GM19239 (cell line): Measurements from ENCODE around the gene ABCB7.
"Not testable (repeated sequence)": the region's sequence is repeated elsewhere in the genome, so short reads cannot be mapped to it uniquely, and the experiment has no call there.

ENCODE experiments used
- DNase-seq: peaks from one replicate; pipeline ENCODE4 v3.0.0; 2011; ENCODE audit warnings: low spot score; ENCODE audit not compliant: insufficient read length
- FAIRE-seq: peaks from 2 replicates; lab custom pipeline; 2011; peaks lifted over from hg19 to GRCh38; lab: Jason Lieb, UNC

Gene ABCB7

DNA sequence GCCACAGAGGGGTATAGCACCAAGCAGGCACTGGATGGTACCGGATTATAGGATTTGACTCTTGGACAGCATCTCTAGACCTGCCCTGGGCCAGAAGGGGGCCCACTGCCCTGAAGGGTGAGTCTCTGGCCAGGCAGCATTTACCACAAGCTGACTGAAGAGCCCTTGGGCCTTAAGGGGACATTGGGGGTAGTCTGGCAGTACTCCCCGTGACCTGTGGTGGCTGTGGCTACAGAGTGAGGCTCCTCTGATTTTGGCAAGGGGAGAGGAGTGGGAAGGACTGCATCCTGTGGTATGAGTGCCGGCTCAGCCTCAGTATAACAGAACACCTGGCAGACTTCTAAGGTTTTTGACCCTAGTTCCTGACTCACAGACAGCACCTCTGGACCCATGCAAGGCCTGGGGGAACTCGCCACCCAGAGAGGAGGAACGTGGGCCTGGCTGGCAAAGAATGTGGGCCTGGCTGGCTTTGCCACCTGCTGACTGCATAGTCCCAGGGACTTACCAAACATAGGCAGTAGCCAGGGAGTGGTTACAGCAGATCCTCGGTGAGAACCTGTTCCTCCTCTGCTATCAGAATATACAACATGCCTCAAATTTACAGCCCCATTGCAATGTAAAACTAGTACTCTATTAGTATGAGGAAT is 48.1 kb downstream of the ABCB7 start:
- DNase-seq (no peak), FAIRE-seq (no peak)

DNA sequence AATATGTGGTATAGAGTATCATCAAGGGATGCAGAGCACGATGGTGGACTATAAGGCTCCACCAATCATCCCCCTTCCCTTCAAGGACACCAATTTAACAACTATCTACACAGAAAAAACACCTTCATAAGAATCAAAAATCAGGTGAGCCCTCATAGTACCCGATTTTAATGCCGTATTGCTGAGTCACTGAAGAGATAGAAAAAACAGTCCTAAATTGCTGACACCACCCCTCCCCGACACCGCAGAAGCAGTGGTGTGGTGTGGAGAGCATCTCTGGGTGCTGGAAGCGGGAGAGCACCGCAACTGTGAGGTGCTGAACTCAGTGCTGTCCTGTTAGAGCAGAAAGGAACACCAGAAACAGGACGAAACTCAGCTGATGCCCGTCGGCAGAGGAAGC is 49.3 kb downstream of the ABCB7 start:
- FAIRE-seq (no peak), DNase-seq (no peak)

DNA sequence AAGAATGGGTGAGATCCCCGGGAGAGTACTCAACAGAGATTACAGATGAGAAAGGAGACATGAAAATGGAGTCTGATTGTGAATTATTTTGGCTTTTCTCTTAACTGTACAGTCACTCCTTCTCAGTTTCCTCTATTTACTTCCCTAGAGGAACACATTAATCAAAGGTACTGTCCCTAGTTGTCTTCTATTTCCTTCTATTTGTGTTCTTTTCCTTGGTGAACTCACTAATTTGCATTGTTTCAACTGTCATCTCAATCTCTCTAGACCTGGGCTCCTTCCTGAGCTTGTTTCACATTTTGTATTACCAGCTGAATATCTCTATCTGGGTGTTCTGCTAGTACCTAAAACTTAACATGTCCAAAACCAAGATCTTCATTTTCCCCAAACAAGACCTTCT is 59.8 kb downstream of the ABCB7 start:
- FAIRE-seq (no peak), DNase-seq (no peak)

DNA sequence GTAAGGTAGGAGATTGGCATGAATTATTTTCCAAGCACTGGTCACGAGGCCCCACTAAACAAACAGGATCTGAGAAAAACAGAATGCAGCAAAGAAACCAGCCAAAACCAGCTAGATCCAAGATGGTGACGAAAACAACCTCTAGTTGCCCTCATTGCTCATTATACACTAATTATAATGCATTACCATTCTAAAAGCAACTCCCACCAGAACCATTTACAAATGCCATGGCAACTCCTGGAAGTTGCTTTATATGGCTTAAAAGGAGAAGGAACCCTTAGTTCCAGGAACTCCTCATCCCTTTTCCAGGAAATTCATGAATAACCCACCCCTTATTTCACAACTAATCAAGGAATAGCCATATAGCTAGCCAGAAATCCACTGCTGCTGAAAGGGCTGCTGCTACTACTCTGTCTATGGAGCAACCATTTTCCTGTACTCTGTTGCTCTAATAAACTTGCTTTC is 69.3 kb downstream of the ABCB7 start:
- FAIRE-seq, result no peak
- no peak for DNase-seq

DNA sequence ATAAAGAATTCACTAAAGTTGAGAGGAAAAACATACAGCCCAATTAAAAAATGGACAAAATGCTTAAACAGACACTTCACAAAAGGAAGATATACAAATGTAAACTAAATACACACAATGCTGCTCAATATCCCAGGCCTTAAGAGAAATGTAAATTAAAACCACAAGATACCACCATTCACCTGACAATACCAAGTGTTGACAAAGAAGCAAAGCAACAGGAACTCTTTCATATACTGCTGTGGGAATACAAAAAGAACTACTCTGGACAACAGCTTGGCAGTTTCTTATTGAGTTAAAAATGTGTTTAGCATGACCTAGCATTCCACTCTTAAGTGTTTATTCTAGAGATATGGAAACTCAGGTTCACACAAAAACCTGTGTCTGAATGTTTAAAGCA is 71.3 kb downstream of the ABCB7 start:
- DNase-seq, result no peak
- no peak for FAIRE-seq

DNA sequence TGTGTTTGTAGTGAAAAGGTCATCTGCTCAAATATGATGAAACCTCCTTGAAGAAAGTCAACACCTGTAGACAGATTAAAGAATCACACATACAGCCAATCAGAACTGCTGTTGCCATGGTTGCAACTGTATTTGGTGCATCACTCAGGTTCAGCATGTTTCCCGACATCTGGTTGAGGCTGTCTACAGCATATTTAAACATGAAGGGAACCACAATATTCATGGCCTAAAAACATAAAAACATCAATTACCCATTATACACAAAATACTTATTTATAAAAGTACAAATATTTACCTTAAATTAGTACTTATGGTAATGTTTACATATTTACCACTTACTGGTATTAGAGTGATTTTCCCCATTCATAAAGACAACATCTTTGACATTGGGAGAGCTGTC is 79.7 kb downstream of the ABCB7 start:
- FAIRE-seq, result no peak
- no peak for DNase-seq

DNA sequence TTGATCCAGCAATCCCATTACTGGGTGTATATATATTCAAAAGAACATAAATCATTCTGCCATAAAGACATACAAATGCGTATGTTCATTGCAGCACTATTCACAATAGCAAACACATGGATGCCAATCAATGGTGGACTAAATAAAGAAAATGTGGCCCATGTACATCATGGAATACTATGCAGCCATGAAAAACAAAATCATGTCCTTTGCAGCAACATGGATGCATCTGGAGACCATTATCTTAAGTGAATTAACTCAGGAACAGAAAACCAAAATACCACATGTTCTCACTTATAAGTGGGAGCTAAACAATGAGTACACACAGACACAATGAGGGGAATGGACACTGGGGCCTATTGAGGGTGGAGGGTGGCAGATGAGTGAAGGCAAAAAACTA is 81.6 kb downstream of the ABCB7 start:
- FAIRE-seq, result no peak

DNA sequence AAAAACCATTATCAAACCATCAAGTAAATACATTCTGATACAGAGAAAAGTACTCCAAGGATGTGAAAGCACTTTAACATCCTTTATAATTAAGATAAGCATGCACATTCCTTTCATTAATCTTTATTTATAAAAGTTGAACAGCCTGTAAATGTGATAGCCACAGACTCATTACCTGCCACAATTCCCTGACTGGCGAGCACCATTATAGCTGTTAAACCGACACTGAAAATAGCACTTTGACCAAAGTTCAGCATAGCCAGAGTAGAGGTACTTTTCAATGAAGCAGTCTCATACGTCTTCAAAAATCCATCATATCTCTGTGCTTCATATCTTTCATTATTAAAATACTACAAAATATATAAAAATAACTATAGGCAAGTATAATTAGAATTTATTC is 84.7 kb downstream of the ABCB7 start:
- FAIRE-seq, result no peak
- no peak for DNase-seq

More for the DNA sequence above, 81.6 kb downstream of the ABCB7 start:
- no peak for DNase-seq

DNA sequence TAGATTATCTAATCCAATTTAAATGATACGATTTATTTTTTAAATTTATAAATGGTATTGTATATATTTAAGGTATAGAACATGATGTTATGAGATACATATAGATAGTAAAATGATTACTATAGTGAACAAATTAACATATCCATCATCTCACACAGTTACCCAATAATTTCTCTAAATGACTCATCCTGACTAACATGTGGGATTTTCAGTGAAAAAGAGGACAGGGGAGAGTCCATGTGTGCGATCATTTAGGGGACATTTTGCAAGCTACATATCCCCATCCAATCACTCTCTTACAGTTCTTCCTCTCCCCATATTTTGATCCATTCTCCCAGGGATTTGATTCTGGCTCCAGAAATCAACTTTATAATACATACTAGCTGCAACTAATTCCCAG is 88.2 kb downstream of the ABCB7 start:
- FAIRE-seq (no peak), DNase-seq (no peak)

DNA sequence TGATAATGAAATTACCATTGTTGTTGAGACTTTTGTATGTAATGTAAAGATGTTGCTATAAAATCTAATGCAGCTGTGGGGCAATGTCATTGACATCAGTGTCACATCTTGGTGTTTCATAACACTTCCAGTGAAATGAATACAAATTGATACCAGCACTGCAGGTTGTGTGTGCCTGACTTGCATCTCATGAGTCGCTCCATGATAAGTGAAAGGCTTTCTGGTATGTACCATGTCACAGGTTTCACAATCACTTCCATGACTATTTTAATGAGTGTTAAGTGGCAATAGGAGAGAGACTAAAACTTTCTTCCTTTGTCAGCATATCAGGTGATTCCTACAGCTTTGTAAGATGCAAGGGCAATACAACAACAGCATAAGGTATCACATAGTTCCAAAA is 94.4 kb downstream of the ABCB7 start:
- no peak for DNase-seq
- no peak for FAIRE-seq

DNA sequence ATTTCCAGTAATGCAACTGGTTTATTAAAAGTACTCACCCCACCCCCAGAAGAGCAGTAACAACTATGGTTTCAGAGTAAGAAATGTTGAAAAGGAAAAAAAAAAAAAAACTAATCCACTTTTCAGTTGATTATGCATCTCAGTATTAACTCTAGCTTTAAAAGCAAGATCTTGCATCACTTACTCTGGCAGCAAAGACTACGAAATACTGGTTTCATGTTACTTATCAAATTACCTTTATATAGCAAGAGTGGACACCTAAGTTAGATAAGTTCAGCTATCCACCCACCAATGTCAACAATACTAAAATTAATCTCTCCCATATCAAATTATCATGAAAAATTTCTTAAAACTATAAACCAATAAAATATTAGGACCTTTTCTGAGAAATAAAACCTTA is 105.0 kb downstream of the ABCB7 start:
- DNase-seq, result no peak
- no peak for FAIRE-seq

DNA sequence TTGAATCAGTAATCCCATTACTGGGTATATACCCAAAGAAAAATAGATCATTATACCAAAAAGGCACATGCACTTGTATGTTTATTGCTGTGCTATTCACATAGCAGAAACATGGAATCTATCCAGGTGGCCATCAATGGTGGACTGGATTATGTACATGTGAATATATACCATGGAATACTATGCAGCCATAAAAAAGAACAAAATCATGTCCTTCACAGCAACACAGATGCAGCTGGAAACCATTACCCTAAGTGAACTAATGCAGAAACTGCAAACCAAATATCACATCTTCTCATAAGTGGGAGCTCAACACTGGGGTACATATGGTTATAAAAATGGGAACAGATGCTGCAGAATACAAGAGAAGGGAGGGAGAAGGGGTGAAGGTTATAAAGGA is 110.7 kb downstream of the ABCB7 start:
- FAIRE-seq, result no peak

DNA sequence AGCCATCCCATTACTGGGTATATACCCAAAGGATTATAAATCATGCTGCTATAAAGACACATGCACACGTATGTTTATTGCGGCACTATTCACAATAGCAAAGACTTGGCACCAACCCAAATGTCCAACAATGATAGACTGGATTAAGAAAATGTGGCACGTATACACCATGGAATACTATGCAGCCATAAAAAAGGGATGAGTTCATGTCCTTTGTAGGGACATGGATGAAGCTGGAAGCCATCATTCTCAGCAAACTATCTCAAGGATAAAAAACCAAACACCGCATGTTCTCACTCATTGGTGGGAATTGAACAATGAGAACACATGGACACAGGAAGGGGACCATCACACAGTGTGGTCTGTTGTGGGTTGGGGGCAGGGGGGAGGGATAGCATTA is 111.9 kb downstream of the ABCB7 start:
- not testable (repeated sequence) for DNase-seq, FAIRE-seq

More for the DNA sequence above, 110.7 kb downstream of the ABCB7 start:
- DNase-seq, result no peak

DNA sequence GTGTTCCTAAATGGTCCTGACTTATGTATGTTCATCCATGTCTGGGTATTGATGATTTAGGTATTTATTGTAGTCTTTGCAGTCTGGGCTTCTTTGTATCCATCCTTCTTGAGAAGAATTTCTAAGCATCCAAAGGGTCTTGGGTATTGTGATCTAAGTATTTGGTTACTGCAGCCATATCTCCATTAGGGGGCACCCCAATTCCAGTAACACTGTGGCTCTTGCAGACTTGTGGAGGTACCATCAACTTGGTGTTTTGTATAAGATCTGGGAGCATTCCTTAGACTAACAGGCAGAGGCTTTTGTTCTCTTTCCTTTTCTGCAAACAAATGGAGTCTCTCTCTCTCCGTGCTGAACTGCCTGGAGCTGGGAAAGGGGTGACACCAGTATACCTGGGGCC is 117.2 kb downstream of the ABCB7 start:
- DNase-seq (no peak), FAIRE-seq (no peak)
